WI38 (cell line): Measurements from ENCODE around the gene IRGQ.

Source experiments
- H3K4me3 ChIP-seq: 2 replicates; pipeline ENCODE4 v1.5.1; 2011; ENCODE audit warnings: low read depth, mild to moderate bottlenecking, control low read depth, low read length
- CTCF ChIP-seq: IDR thresholded peaks from 2 replicates; pipeline ENCODE4 v1.5.1; 2012; ENCODE audit warnings: low read depth, mild to moderate bottlenecking, control low read depth, low read length

The IRGQ gene

GRCh38 chr19:43541920-43542650 is 53.8 kb downstream of the IRGQ start:
- no peak overlapping the region for H3K4me3 ChIP-seq
- TF ChIP-seq CTCF, result no peak

- no peak for TF ChIP-seq CTCF
- H3K4me3 ChIP-seq, result no peak overlapping the region
Measured at GRCh38 chr19:43540381-43540780, 55.6 kb downstream of the IRGQ start.

GRCh38 chr19:43538922-43539321 is 57.0 kb downstream of the IRGQ start:
- TF ChIP-seq CTCF, result no peak
- no peak overlapping the region for H3K4me3 ChIP-seq

GRCh38 chr19:43534816-43535761 is 60.8 kb downstream of the IRGQ start:
- TF ChIP-seq CTCF, result 0 out of 2 replicates have a peak, but pooled peaks have one; percentile 52
- H3K4me3 ChIP-seq, result no peak overlapping the region
